Inflammatory macrophage treated with lipopolysaccharide for 4 hours (primary cell): ENCODE measurements around the gene MLEC.

Experiments used
- DNase-seq: peaks from one replicate; pipeline ENCODE4 v3.0.0-alpha.2; 2020

MLEC gene

DNA sequence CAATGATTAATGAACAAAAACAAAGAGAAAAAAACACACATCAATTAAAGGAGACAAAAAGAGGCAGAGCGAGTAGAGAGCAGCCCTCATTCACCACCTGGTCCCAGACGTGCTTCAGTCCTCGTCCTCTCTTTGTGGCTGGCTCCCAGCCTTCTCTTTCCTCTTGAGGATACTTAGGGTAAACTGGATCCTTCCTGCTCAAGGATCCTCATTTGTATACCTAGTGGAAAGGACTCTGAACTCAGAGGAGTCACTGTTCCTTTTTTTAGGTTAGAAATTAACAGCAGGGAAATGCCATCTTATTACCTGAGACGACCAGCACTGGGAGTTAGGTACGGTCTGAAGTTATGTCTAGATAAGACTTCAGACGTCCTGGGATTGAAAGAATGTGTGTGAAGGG is 9.7 kb downstream of the MLEC start:
- no peak for DNase-seq

- DNase-seq, result no peak
These were observed 10.4 kb downstream of the MLEC start for GRCh38 chr12:120697344-120697743.

DNA sequence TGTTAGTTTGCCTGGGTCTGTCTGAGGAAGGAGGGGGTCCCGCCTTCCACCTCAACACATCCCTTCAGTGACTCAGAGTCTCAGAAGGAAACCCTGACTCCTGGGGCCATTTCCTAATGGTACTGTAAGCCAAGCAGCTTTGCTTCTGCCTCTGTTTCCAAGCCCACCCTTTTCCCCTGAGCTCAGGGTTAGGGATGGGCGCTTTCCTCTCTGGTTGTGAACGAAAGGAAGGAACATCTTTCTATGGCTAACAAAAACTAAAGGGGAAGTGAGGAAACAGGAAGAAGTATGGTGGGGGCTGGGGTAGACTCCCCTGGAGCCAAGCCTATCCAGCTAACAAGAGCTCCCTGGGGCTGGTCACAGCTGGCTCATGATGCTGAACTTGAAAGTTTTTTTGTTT is 11.7 kb downstream of the MLEC start:
- DNase-seq, result peak; percentile 26

- DNase-seq, result no peak
These were observed 12.6 kb downstream of the MLEC start for GRCh38 chr12:120699553-120699952.

DNA sequence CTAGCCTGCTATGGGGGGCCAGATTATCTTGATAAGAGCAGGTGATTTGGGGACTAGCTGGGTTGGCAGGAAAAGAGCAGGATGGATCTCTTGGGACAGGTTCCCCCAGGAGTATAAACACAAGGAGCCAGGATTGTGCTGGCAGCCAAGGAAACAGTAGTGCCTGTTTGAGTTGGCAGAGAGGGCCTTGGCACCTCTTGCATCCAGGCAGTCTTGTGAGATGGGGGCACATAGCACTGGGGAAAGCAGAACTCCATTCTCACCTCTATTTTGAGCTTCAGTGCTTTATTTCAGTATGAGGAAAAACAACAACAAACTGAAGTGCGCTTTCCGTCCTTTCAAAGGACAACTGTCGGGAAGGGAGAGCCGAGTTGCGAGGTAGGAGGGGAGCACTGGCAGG is 13.9 kb downstream of the MLEC start:
- DNase-seq, result no peak

- no peak for DNase-seq
These were observed 15.7 kb downstream of the MLEC start for GRCh38 chr12:120702637-120703036.

GRCh38 chr12:120703311-120703942 is 16.5 kb downstream of the MLEC start:
- DNase-seq, result no peak

DNA sequence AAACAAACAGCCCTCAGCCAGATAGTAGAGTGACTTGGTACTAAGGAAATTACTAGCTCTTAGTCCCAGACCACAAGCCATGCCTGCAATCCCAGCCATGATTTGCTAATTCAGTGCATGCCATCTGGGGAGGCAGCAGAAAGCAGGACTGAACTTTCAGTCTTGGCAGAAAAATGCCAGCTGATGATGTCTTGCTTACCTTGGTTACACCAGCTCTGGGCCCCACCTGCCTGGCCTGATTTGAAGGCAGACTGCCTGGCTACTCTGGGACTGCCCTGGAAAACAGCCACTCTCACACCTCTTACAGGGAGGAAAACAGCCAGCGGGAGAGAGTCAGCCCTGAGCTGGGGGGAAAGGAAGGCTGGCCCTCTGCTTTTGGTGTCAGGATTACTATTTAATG is 18.7 kb downstream of the MLEC start:
- no peak for DNase-seq

GRCh38 chr12:120706029-120706428 is 19.1 kb downstream of the MLEC start:
- no peak for DNase-seq

- DNase-seq, result no peak
These were observed 21.7 kb downstream of the MLEC start for GRCh38 chr12:120708651-120709050.

DNA sequence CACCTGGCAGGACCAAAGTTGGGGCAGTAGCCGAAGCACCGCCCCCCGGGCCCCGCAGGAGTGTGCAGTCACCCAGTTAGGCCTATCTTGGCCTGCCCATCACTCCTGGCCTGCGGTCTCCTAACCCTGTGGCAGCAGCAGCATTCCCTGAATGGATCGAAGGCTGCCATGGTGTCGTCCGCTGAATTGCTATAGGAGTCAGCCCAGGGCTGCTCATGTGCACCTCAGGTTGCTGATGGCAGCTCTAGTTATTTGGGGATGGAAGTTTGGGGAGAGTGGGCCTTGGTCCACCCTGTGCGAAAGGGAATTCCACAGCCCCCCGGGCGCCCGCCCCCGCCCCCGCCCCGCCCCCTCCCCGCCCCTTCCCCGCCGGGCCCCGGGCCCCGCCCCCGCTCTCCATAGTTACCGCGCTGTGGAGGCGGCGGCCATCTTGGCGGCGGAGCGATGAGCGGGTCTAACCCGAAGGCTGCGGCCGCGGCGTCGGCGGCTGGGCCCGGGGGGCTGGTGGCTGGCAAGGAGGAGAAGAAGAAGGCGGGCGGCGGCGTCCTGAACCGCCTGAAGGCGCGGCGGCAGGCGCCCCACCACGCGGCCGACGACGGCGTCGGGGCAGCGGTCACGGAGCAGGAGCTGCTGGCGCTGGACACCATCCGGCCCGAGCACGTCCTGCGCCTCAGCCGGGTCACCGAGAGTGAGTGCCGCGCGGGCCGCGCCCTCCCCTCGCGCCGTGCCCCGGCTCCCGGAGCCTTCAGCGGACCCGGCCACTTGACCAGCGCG is 23.3 kb downstream of the MLEC start, which contains the start of gene UNC119B:
Gene UNC119B, plus strand, starts transcription at position 428 of the 774 bp plus-strand sequence. Its CDS starts 17 bp downstream, at position 445.
- DNase-seq, result peak; percentile 42

DNA sequence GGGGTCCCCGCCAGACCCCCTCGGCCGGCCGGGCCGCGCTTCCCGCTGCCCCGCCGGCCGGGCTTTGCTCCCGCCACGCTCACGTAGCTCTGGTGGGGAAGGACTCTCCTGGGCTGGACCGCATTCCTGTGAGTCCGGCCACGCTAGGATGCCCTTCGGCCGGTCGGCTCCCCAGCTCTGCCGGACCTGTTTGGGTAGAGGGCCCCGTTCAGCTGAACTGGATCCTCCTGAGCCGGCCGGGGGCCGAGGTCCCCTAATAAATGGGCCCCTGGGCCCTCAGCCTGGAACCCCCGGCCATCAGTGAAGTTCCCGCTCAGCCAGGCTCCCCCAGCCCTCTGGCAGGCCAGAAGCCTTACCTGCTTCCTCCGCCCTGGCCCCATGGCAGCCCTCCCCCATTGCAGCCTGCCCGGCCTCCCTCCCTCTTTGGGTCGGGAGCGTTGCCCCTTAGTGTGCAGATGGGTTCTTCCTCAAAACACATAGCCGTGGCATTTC is 23.9 kb downstream of the MLEC start:
- DNase-seq, result no peak

DNA sequence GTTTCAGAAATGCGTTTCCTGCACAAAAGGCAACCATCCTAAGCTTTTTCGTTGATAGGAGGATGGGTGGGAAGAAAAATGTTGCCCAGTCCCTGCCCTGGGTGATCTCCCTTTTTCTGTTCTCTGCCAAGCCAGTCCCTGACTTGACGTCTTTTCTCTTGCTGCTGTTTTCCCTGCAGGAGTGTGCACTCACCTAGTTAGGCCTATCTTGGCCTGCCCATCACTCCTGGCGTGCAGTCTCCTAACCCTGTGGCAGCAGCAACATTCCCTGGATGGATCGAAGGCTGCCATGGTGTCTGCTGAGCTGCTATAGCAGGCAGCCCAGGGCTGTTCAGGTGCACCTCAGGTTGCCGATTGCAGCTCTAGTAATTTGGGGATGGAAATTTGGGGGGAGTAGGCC is 24.5 kb downstream of the MLEC start:
- no peak for DNase-seq

DNA sequence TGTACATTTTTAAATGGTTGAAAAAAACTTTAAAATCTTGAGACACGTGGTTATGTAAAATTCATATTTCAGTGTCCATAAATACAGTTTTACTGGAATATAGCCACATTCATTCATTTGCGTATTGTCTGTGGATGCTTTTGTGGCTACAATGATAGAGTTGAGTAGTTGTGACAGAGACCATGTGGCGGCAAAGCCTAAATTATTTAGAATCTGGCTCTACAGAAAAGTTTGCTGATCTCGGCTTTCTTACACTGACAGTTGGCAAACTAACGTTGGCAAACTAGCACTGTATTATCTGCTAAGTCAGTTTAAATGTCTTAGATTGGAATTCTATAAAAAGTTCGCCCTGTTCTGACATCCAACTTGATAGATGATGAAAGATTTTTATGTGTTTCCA is 25.7 kb downstream of the MLEC start:
- DNase-seq, result no peak

DNA sequence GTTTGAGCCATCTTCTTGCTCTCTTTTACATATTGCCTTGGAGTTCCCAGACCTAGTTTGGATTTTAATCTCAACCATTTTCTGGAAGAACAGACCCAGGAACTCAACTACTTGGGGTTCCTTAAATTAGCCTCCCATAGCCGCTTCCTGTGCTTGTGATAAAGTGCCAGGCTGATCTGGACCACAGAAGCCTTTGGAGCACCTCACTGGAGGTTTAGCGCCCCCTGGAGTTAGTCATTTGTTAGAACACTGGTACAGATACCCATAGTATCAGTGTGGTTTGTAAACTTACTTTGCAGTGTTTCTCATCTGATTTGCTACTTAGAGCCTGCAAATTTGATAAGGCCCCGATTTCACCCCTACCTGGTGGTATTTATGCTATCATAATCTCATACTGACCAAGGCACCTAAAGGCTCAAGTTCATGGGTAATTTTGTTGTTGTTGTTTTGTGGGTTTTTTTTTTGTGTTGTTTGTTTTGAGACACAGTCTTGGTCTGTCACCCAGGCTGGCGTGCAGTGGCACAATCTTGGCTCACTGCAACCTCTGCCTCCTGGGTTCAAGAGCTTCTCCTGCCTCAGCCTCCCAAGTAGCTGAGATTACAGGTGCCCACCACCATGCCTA is 27.0 kb downstream of the MLEC start:
- peak; percentile 86 for DNase-seq

DNA sequence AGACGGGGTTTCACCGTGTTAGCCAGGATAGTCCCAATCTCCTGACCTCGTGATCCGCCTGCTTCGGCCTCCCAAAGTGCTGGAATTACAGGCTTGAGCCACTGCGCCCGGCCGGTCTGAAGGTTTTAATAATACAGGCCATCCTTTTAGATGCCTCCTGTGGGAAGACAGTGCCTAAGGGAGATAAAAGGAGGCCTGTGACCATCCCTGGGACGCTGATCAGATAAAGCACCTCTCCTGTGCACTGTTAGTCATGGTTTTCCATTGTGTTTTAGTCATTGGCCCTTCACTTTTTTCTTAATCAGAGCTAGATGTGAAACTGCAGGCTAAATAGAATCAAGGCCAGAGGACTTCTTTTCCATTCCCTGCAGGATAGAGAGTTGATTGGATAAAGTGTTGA is 31.1 kb downstream of the MLEC start:
- no peak for DNase-seq

DNA sequence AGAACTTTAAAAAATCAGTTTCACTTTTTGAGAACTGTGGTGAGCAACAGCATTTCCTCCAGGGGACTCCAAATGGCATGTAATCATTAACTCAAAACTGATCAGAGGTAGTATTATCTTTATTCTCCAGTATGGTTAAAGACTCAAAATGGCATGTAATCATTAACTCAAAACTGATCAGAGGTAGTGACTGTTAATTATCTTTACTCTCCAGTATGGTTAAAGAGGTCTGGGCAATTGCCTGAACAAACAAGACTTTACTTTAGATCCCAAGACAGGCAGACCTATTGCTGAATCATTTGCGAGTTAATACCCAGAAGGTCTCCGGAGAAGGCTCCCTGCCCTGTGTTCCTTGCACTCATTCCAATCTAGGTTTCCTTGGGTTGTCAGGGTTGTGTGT is 32.1 kb downstream of the MLEC start:
- no peak for DNase-seq

- DNase-seq, result no peak
These were observed 32.7 kb downstream of the MLEC start for GRCh38 chr12:120719496-120720233.

GRCh38 chr12:120720234-120720986 is 33.5 kb downstream of the MLEC start:
- peak; percentile 82 for DNase-seq

DNA sequence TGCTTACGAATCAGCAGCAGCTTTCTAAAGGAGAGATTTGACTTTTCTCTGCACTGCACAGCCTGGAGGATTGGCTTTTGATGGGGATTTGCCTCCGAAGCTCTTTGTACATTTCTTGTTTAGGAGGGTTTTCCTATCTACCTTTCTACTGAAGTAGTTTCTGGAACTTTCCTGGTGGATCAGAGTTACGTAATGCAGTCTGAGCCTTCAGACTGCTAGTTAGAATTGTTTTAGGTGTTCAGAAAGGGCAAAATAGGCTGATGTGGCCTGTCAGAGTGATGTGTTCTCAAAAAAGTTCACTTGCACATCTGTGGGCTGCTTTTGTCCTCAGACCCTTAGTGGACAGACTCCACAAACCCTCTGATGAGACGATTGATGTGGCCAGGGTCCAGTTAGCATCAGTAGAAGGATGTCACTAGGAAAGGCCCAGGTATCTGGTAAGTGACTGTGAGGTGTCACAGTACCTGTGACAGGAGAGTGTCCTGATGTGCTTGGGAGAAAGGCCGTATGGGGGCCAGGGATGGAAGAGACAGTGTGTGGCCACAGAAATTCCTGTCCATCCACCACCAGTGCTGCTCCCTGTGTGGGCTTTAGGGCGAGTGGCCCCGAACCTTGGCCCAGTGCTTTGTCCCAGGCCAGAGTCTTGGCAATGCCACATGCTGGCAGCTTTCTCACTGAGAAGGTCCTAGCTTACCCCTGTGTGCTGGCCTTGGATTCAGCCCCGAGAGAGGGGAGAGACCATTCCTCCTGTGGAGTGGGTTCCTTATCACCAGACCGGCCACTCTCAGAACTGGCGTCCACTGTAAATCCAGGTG is 34.2 kb downstream of the MLEC start:
- no peak for DNase-seq

DNA sequence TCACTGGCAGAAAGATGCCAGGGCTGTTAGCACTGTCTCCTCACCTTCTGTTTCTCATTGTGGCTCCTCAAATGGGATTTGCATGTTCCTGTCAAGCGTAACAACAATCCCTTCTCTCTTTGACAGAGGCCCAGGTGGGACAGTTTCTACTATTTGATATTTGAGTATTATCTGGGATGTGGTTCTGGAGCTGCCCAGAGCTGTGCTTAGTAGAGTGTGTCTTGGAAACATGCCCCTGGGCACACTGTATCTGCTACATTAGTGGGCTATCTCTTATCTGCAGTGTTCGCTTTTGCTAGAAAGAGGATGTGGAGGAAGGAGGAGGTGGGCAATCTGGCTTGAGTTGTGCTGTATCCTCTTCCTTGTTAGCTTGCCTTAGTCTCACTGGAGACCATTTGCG is 34.9 kb downstream of the MLEC start:
- DNase-seq, result no peak

DNA sequence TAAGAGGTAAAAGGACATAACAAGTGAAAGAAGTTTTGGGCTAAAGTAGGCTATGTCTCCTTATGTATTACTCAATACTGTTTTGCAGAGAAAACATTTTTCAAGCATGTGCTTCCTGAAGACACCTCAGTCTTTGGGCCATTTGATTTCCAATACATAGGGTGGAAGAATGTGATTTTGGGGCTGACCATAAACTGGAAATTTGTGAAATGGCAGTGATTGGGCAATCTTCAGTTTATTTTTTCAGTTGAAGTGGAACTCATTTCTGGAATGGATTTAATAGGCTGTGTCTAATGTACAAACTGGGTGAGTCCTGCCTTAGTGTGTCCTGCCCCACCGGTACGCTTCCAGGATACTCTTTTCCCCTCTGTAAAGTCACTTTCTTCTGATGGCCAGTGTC is 35.8 kb downstream of the MLEC start:
- DNase-seq, result no peak
